Prostate gland (tissue), 2 donors: Measurements from ENCODE around the gene RIMBP2.

Source experiments
- CTCF ChIP-seq, 4 experiments: fragments of 200-600 bp in 2 of 4; fragments of 450-650 bp in 2 of 4; sonication (generic) in 2 of 4; IDR thresholded peaks; 1 replicate in 3 of 4; 2 replicates in 1 of 4; pipeline ENCODE4 v1.5.1; 2016 to 2019; ENCODE audit warnings: antibody characterized with exemption in 4 of 4, mild to moderate bottlenecking in 2 of 4, moderate library complexity in 2 of 4
- POLR2A ChIP-seq: fragments of 450-650 bp; IDR thresholded peaks from one replicate; pipeline ENCODE4 v1.6.1; 2016; ENCODE audit warnings: antibody characterized with exemption, mild to moderate bottlenecking
- POLR2AphosphoS5 ChIP-seq: sonication (generic); formaldehyde crosslinking; IDR thresholded peaks from one replicate; pipeline ENCODE4 v1.6.1; 2017; ENCODE audit warnings: antibody characterized with exemption

- TF ChIP-seq CTCF (IDR thresholded peaks at IDR 0.05) (no peak), POLR2A (no peak), POLR2AphosphoS5 (no peak)
Measured at GRCh38 chr12:130454296-130454695, 261.8 kb downstream of the RIMBP2 start.
